SK-N-SH (cell line): ENCODE measurements around the gene BNIP2. TPM values are rescaled to one million over a fixed set of nuclear protein-coding genes. Genes with fewer than 3 reads are reported as not detected.

Experiments used
- CTCF ChIA-PET: fragments of 300-600, 350-600 bp; formaldehyde crosslinking; extraction: SDS; loops from one replicate; lab custom pipeline; 2021; lab: Yijun Ruan, JAX
- POLR2A ChIA-PET: fragments of 350-600 bp; sonication (Branson Sonifier 250); formaldehyde crosslinking; extraction: SDS; loops from one replicate; lab custom pipeline; 2020; ENCODE audit warnings: antibody characterized with exemption, inconsistent platforms; lab: Yijun Ruan, JAX
- DNase-seq: peaks from one replicate; pipeline ENCODE4 v3.0.0; 2012
- H2AFZ ChIP-seq: fragments of 200-600 bp; sonication (generic); 2 replicates; pipeline ENCODE4 v1.8.1; 2016; ENCODE audit warnings: antibody characterized with exemption, mild to moderate bottlenecking, low read depth
- H3F3A ChIP-seq: fragments of 200-600 bp; sonication (generic); replicated peaks from 2 replicates; pipeline ENCODE3; 2016; ENCODE audit warnings: antibody characterized with exemption, mild to moderate bottlenecking; ENCODE audit not compliant: insufficient read depth
- H3K27ac ChIP-seq, 2 experiments: fragments of 200-500 bp in 1 of 2; fragments of 200-600 bp in 1 of 2; sonication (Bioruptor generic) in 1 of 2; sonication (generic), shearing (Covaris generic) in 1 of 2; 2 replicates each; pipeline versions ENCODE4 v1.5.1 to v1.6.1; 2014 to 2016; ENCODE audit warnings: low read depth in 2 of 2, inconsistent platforms in 1 of 2, low read length in 1 of 2, mild to moderate bottlenecking in 1 of 2, mixed read lengths in 1 of 2
- H3K27me3 ChIP-seq: fragments of 200-600 bp; sonication (generic), shearing (Covaris generic); 2 replicates; pipeline ENCODE4 v1.6.1; 2016; ENCODE audit warnings: mixed run types; ENCODE audit not compliant: insufficient read depth
- H3K36me3 ChIP-seq, 2 experiments: fragments of 200-500 bp in 1 of 2; fragments of 200-600 bp in 1 of 2; sonication (Bioruptor generic) in 1 of 2; sonication (generic) in 1 of 2; replicated peaks in 1 of 2; 2 replicates each; pipeline versions ENCODE3 to v1.5.1; 2014 to 2016; ENCODE audit warnings: low read length in 1 of 2, mild to moderate bottlenecking in 1 of 2; ENCODE audit not compliant: insufficient read depth in 2 of 2, control insufficient read depth in 1 of 2
- H3K4me1 ChIP-seq, 2 experiments: fragments of 200-500 bp in 1 of 2; fragments of 200-600 bp in 1 of 2; sonication (Bioruptor generic) in 1 of 2; sonication (generic), shearing (Covaris generic) in 1 of 2; 2 replicates each; pipeline versions ENCODE4 v1.5.1 to v1.6.1; 2014 to 2016; ENCODE audit warnings: low read depth in 1 of 2, low read length in 1 of 2, mixed run types in 1 of 2; ENCODE audit not compliant: insufficient read depth in 2 of 2, control insufficient read depth in 1 of 2
- H3K4me2 ChIP-seq: fragments of 200-600 bp; sonication (generic), shearing (Covaris generic); 2 replicates; pipeline ENCODE4 v1.6.1; 2017; ENCODE audit warnings: mixed run types
- H3K4me3 ChIP-seq, 2 experiments: fragments of 200-500 bp in 1 of 2; fragments of 200-600 bp in 1 of 2; sonication (Bioruptor generic) in 1 of 2; sonication (generic), shearing (Covaris generic) in 1 of 2; 2 replicates each; pipeline versions ENCODE4 v1.5.1 to v1.8.1; 2014 to 2016; ENCODE audit warnings: low read depth in 2 of 2, inconsistent platforms in 1 of 2, low read length in 1 of 2, mild to moderate bottlenecking in 1 of 2, mixed read lengths in 1 of 2, moderate library complexity in 1 of 2
- H3K79me2 ChIP-seq: fragments of 200-600 bp; sonication (generic); 2 replicates; pipeline ENCODE4 v1.8.1; 2017; ENCODE audit warnings: mild to moderate bottlenecking; ENCODE audit not compliant: insufficient read depth
- H3K9ac ChIP-seq: fragments of 200-600 bp; sonication (generic); 2 replicates; pipeline ENCODE4 v1.6.1; 2017; ENCODE audit warnings: mixed run types
- H3K9me2 ChIP-seq: fragments of 200-600 bp; sonication (generic); 2 replicates; pipeline ENCODE4 v1.6.1; 2017; ENCODE audit warnings: mixed run types
- H3K9me3 ChIP-seq: fragments of 200-600 bp; sonication (generic); 2 replicates; pipeline ENCODE4 v1.6.1; 2017; ENCODE audit warnings: mixed run types, mild to moderate bottlenecking, moderate library complexity
- H4K20me1 ChIP-seq: fragments of 200-600 bp; sonication (generic); 2 replicates; pipeline ENCODE4 v1.6.1; 2017; ENCODE audit warnings: mild to moderate bottlenecking, mixed run types; ENCODE audit not compliant: insufficient read depth
- CHD2 ChIP-seq: fragments of 150-350 bp; IDR thresholded peaks from 2 replicates; pipeline ENCODE4 v1.6.1; 2018; ENCODE audit warnings: low read length; ENCODE audit not compliant: partially characterized antibody
- ELF1 ChIP-seq: IDR thresholded peaks from 2 replicates; pipeline ENCODE4 v1.4.0; 2012
- FOSL2 ChIP-seq: IDR thresholded peaks from 2 replicates; pipeline ENCODE4 v1.4.0; 2012; ENCODE audit warnings: low read depth, mild to moderate bottlenecking, moderate library complexity, borderline replicate concordance
- GATA2 ChIP-seq: sonication (generic); formaldehyde crosslinking; IDR thresholded peaks from 2 replicates; pipeline ENCODE4 v1.5.0; 2020; ENCODE audit warnings: mild to moderate bottlenecking, missing genetic modification reagents
- IRF3 ChIP-seq: fragments of 150-350 bp; IDR thresholded peaks from 2 replicates; pipeline ENCODE4 v1.6.1; 2016; ENCODE audit warnings: mild to moderate bottlenecking, low read depth, low read length
- MEF2A ChIP-seq: IDR thresholded peaks from 2 replicates; pipeline ENCODE4 v1.4.0; 2012; ENCODE audit warnings: low read depth, borderline replicate concordance
- MXI1 ChIP-seq: IDR thresholded peaks from 2 replicates; pipeline ENCODE4 v1.6.1; 2012; ENCODE audit warnings: mild to moderate bottlenecking, low read depth, low read length, improper control_type of control experiment
- PBX3 ChIP-seq: IDR thresholded peaks from 2 replicates; pipeline ENCODE4; 2012
- POLR2AphosphoS5 ChIP-seq: IDR thresholded peaks from 2 replicates; pipeline ENCODE4 v1.6.1; 2012; ENCODE audit warnings: low read depth, low read length
- SMC3 ChIP-seq: IDR thresholded peaks from 2 replicates; pipeline ENCODE4 v1.6.1; 2012; ENCODE audit warnings: low read depth, low read length, improper control_type of control experiment
- TAF1 ChIP-seq: IDR thresholded peaks from 2 replicates; pipeline ENCODE4 v1.6.1; 2012; ENCODE audit warnings: low read depth, mild to moderate bottlenecking, low read length, moderate library complexity, borderline replicate concordance
- TCF12 ChIP-seq: IDR thresholded peaks from 2 replicates; pipeline ENCODE4 v1.4.0; 2012
- YY1 ChIP-seq: IDR thresholded peaks from 2 replicates; pipeline ENCODE4 v1.4.0; 2012; ENCODE audit warnings: low read depth, mild to moderate bottlenecking
- WGBS: methylation state at CpG from one replicate; pipeline ENCODE4 v1.1.6; 2017; ENCODE audit warnings: low lambda C conversion rate; 5-methylcytosine and 5-hydroxymethylcytosine counted together
- polyA plus RNA-seq, 3 experiments: library from polyadenylated mRNA; depleted of rRNA; stranded (reverse); fragments of >200 nt; gene quantifications; 2 replicates each; pipeline ENCODE4 v1.2.3, GENCODE V29; 2012
- TF ChIP-seq, protein P1 (sequence below): IDR thresholded peaks from 2 replicates; pipeline ENCODE4 v1.4.0; 2012; ENCODE audit warnings: low read depth
- TF ChIP-seq, protein P2 (sequence below): IDR thresholded peaks from 2 replicates; pipeline ENCODE4 v1.4.0; 2012; ENCODE audit warnings: low read depth, borderline replicate concordance
- TF ChIP-seq, protein P3 (sequence below): IDR thresholded peaks from 2 replicates; pipeline ENCODE4 v1.6.1; 2012; ENCODE audit warnings: mild to moderate bottlenecking, low read depth, low read length, moderate library complexity

The BNIP2 gene
- polyA plus RNA-seq, 1 of the 3 experiments (the other 2 are of a cell fraction) = 67.7 TPM

GRCh38 chr15:59616379-59616778, 72.7 kb downstream of the BNIP2 start:
- H3K9ac ChIP-seq = no peak overlapping the region
- WGBS = 46% methylated on average over 3 of the region's 3 CpGs
- no peaks in the 10 kb centered on the region for H3K4me1 ChIP-seq
- H3K9me3 ChIP-seq = no peaks in the 10 kb centered on the region
- POLR2A ChIA-PET = no interaction called here
- no peak for TF ChIP-seq IRF3
- TF ChIP-seq MEF2A = no peak
- no peaks in the 10 kb centered on the region for H3K36me3 ChIP-seq
- H3K4me3 ChIP-seq = no peak overlapping the region
- no peaks in the 10 kb centered on the region for H4K20me1 ChIP-seq
- CTCF ChIA-PET = interaction anchor here (1.3 kb wide), 1 partner anchor 83 kb away, joined by 5 read pairs; no protein-coding TSS in a partner anchor
- no peak for DNase-seq
- H3F3A ChIP-seq = no peaks in the 10 kb centered on the region
- peaks cover 23% of the 10 kb centered on the region; the same call in 1 of the 2 replicates for H3K27me3 ChIP-seq
- no peak overlapping the region for H2AFZ ChIP-seq
- H3K27ac ChIP-seq = no peak overlapping the region
- H3K79me2 ChIP-seq = no peaks in the 10 kb centered on the region
- H3K9me2 ChIP-seq = no peaks in the 10 kb centered on the region
- H3K4me2 ChIP-seq = no peak overlapping the region

DNA sequence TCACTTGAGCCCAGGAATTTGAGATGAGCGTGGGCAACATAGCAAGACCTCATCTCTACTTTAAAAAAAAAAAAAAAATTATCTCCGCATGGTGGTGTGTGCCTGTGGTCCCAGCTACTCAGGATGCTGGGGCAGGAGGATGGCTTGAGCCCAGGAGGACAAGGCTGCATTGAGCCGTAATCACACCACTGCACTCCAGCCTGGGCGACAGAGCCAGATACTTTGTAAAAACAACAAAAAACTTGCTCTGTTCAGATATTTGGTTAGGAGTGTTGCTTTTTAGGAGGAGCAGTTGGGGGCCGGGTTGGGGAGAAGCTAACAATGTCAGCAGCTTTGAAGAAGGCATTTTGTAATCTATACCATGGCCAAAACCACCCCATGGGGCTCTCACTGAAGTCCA, 73.5 kb downstream of the BNIP2 start:
- Histone ChIP-seq H3K79me2 (no peaks in the 10 kb centered on the region), H3K4me1 (no peaks in the 10 kb centered on the region), H3K9me2 (no peaks in the 10 kb centered on the region), H3K4me2 (no peak overlapping the region), H3F3A (no peaks in the 10 kb centered on the region), H3K27ac (no peak overlapping the region), H3K27me3 (peaks cover 23% of the 10 kb centered on the region; the same call in 1 of the 2 replicates), H4K20me1 (no peaks in the 10 kb centered on the region), H3K36me3 (no peaks in the 10 kb centered on the region), H3K9ac (no peak overlapping the region), H3K4me3 (no peak overlapping the region), H3K9me3 (no peaks in the 10 kb centered on the region), H2AFZ (no peak overlapping the region)
- CTCF ChIA-PET = no interaction called here
- TF ChIP-seq YY1 (no peak), ELF1 (no peak), MEF2A (no peak), TCF12 (no peak), SMC3 (no peak), GATA2 (CRISPR knock-in tag) (no peak), FOSL2 (no peak), POLR2AphosphoS5 (no peak), CHD2 (no peak), PBX3 (no peak), MXI1 (no peak), TAF1 (no peak)
- TF ChIP-seq, protein P1, sequence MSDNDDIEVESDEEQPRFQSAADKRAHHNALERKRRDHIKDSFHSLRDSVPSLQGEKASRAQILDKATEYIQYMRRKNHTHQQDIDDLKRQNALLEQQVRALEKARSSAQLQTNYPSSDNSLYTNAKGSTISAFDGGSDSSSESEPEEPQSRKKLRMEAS = no peak
- TF ChIP-seq, protein P2, sequence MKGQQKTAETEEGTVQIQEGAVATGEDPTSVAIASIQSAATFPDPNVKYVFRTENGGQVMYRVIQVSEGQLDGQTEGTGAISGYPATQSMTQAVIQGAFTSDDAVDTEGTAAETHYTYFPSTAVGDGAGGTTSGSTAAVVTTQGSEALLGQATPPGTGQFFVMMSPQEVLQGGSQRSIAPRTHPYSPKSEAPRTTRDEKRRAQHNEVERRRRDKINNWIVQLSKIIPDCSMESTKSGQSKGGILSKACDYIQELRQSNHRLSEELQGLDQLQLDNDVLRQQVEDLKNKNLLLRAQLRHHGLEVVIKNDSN = no peak
- TF ChIP-seq, protein P3, sequence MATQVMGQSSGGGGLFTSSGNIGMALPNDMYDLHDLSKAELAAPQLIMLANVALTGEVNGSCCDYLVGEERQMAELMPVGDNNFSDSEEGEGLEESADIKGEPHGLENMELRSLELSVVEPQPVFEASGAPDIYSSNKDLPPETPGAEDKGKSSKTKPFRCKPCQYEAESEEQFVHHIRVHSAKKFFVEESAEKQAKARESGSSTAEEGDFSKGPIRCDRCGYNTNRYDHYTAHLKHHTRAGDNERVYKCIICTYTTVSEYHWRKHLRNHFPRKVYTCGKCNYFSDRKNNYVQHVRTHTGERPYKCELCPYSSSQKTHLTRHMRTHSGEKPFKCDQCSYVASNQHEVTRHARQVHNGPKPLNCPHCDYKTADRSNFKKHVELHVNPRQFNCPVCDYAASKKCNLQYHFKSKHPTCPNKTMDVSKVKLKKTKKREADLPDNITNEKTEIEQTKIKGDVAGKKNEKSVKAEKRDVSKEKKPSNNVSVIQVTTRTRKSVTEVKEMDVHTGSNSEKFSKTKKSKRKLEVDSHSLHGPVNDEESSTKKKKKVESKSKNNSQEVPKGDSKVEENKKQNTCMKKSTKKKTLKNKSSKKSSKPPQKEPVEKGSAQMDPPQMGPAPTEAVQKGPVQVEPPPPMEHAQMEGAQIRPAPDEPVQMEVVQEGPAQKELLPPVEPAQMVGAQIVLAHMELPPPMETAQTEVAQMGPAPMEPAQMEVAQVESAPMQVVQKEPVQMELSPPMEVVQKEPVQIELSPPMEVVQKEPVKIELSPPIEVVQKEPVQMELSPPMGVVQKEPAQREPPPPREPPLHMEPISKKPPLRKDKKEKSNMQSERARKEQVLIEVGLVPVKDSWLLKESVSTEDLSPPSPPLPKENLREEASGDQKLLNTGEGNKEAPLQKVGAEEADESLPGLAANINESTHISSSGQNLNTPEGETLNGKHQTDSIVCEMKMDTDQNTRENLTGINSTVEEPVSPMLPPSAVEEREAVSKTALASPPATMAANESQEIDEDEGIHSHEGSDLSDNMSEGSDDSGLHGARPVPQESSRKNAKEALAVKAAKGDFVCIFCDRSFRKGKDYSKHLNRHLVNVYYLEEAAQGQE = no peak
- 73% methylated on average over 5 of the region's 5 CpGs for WGBS
- no peak for DNase-seq
- POLR2A ChIA-PET = no interaction called here
